Left hindlimb (tissue), 1 donor: Measurements from ENCODE around the gene DDX39B.
"Not testable (repeated sequence)": the region's sequence is repeated elsewhere in the genome, so short reads cannot be mapped to it uniquely, and the experiment has no call there.

Source experiments
- DNase-seq: peaks from one replicate; pipeline ENCODE4 v3.0.0-alpha.2; 2018

Gene DDX39B

GRCh38 chr6:31525932-31526591, 15.7 kb downstream of the DDX39B start:
- no peak for DNase-seq

- no peak for DNase-seq
Observed at GRCh38 chr6:31525553-31525931, 16.3 kb downstream of the DDX39B start.

- DNase-seq, result no peak
Observed at GRCh38 chr6:31521835-31522234, 20.0 kb downstream of the DDX39B start.

DNA sequence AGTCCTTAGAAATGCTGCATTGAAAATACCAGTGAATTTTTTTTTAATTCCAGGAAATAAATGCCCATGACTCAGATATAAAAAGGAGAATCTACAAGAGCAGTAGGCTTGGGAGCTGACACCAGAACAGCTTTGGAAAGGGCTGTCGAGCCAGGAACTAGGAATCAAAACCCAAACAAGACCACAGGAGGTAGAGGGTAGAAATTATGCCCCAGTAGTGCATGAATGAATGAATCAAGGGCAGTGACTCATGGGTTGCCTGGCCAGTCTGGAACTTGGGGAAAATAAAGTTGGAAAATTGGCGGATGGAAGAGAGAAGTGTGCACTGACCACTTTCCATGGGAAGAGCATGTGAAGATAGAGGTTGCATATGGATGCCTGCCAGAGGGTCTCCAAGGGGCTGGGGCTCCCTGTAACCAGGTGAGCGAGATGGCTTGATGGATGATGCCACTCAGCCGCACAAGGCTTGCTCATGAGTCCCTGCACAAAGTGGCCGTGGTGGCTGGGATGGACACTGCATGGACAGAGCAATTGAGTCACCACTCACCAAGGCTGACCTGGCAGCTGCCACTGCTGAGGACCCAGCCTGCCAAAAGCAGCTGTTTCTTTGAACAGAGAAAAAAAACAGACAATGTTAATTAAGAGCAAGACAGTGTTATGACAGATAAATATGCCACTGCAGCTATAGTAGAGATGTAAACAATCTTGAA, 28.2 kb downstream of the DDX39B start:
- DNase-seq, result no peak

GRCh38 chr6:31510007-31510406, 31.8 kb downstream of the DDX39B start:
- DNase-seq, result no peak

DNA sequence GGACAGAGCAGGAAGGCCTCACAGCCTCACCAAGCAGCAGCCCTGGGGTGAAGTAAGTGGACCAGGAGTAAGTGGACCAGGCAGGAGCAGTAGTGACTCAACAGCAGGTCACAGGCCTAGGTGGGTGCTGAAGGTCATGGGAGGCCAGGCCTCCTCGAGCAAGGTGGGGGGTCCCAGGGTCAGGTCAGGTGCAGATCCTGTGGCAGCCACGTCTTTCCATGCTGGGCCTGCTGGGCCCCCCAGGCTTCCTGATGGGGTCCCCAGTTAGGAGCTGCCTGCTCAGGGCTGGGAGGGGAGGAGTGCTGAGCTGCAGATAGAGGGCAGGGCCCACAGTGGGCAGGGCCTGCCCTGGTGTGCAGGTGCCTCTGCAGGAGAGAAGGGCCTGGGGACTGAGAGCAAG, 32.8 kb downstream of the DDX39B start:
- not testable (repeated sequence) for DNase-seq

DNA sequence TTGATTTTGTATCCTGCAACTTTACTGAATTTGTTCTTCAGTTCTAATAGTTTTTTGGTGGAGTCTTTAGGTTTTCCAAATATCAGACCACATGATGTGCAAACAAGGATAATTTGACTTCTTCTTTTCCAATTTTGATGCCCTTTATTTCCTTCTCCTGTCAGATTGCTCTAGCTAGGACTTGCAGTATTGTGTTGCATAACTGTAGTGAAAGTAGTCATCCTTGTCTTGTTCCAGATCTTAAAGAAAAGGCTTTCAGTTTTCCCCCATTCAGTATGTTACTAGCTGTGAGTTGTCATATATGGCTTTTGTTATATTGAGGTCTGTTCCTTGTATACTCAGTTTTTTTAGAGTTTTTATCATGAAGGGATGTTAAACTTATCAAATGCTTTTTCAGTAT, 39.2 kb downstream of the DDX39B start:
- no peak for DNase-seq

DNA sequence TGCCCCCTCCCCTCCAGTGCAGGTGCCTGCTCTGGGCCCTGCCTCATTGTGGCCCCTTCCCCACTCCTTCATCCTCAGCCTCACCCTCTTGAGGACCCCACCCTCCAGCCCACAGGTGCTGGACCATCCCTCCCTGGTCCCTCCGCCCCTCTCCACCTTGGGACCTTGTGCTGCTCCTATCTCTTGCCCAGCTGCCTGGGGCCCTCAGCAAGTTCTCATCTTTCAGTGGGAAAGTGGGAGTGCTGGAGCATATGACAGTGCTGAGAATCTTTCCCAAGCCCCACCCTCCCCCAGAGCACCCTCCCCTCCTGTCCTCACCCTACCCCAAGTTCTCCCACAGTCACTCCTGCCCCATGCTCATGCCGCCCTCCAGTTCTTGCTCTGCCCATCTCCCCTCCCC, 42.2 kb downstream of the DDX39B start:
- not testable (repeated sequence) for DNase-seq

DNA sequence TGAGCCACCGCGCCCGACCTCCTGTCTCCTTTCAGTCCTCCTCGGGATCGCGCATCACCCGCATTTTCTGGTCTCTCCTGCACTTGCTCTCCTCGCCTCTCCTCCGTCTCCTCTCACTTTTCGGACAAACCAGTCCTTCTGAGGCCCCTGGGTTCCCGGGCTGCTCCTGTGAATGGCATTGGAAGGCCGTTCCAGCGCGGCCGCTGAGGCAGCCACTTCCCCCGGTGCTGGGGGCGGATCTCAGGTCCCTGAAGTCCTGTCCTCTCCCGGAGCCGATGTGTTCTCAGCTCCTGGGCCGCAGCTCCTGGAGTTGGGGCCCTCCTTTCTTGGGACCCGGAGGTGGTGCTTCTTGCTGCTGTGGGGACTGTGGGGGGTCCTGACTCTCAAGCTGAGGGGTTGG, 43.1 kb downstream of the DDX39B start:
- no peak for DNase-seq

DNA sequence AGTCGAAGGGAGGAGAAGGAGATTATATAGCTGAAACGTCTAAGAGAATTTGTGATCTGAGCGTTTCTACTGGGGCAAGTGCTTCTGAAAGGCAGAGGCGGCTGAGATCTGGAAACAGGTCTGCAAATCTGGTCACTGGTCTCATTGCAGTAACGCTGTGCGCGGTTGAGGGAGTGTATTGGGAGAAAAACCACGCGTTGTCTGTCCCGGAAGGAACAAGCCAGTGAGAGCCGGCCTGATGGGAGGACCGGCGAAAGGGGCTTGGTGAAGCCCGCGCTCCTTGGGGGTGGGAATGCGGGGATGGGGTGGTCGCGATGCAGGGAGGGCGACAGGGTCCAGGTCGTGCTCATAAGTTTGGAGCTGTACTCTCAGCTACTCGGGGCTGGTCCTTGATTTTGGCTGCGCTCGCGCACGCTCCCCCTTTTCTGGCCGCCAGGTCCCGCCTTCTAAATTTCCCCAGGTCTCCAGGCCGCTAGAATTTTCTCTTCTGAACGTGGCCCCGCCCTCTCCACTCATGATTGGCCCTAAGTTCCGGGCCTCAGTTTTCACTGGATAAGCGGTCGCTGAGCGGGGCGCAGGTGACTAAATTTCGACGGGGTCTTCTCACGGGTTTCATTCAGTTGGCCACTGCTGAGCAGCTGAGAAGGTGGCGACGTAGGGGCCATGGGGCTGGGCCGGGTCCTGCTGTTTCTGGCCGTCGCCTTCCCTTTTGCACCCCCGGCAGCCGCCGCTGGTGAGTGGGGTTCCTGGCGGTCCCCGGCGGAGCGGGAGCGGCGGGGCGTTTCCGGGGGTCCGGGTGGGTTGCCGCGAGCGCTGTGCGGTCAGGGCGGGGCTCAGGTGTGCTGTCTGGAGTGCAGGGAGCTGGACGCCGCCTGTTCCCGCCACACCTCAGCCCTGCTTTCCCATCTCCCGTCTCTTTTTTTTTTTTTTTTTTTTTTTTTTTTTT, 44.0 kb downstream of the DDX39B start, which contains the start of gene MICB:
Gene MICB (plus strand): TSS at position 615 of the 946 bp plus-strand sequence. CDS start 49 bp downstream, at position 664.
- DNase-seq, result peak; percentile 55

GRCh38 chr6:31496826-31497225, 45.0 kb downstream of the DDX39B start:
- not testable (repeated sequence) for DNase-seq

- no peak for DNase-seq
Observed at GRCh38 chr6:31495580-31495979, 46.2 kb downstream of the DDX39B start.

DNA sequence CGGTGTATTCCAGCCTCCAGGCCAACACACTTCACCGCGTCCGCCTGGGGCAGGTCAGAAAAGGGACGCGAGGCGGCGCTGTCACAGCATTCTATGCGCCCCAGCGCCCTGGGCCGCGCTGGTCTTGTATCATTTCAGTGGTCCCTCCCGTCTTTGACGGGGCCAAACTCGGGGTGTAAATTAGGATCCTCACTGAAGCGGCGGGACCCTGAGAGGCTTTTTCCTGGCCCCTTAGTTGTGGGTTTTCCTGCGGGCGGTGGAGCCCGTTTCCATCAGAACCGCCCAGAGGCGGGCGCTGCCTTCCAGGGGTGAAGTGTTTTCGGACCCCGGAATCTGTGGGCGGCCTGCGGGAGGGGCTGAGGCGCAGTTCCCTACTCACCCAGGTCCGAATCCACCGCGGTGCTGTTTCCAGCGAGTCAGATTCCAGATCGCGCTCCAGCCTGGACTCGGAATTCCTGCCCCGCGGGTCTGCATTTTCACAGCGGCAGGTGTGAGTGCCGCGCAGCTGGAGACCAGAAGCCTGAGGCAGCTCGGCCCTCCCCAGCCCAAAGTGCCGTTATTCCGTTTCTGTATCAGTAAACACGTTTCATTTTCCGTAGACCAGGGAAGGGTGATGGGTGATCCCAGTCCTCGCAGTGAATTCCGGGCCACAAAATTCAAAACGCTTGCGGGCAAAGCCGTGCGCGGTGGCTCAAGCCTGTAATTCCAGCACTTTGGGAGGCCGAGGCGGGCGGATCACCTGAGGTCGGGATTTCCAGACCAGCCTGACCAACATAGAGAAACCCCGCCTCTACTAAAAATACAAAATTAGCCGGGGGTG, 47.7 kb downstream of the DDX39B start:
- peak; percentile 59 for DNase-seq

DNA sequence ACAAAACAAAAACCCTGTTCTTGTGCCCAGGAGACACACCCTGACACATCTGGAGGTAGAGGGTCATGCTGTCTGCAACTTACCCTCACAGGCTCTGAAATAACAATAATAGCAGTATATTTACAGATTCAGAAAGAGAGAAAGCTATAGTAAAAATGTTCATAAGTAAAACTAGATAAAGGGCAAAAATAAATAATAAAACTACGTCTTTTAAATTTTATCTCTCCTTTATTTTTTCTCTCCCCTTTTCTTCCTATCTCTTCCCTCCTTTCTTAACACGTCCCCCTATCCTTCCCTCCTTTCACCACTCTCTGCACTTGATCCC, 48.3 kb downstream of the DDX39B start:
- DNase-seq, result not testable (repeated sequence)

- no peak for DNase-seq
Observed at GRCh38 chr6:31490115-31490873, 51.5 kb downstream of the DDX39B start.

GRCh38 chr6:31489086-31489485, 52.7 kb downstream of the DDX39B start:
- no peak for DNase-seq

GRCh38 chr6:31487674-31488073, 54.1 kb downstream of the DDX39B start:
- not testable (repeated sequence) for DNase-seq

DNA sequence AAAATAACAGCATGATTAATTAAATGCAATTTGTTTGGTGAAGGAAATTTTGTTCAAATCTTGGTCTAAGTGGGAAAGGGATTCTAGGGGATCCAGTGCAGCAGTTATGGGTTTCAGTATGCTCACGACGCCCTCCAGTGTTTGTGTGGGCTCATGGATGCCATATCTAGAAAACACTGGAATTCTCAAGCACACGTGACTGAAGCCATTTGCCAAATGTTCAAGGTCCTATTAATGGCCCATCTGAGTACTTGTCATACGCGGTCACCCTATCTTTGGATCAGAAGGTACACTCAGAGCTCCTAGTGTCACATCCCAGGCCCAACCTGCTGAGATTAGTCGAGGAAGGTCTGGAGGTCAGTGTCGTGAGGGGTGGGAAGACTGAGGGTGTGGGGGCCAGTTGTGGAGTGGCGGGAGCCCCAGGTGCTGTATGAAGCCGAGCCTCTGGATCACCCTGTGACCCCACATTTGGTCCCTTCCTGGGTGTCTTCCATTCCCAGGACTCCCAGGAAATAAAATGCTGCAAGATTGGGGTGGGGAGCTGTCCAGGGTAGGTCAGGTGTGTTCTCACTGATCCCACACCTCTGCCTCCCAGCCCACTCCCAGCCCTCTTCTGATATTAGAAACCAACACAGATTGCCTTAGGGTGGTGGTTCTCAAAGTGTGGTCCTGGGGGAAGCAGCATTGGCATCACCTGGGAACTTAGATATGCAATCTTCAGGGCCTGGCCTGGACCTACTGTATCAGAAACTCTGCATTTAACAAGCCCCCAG, 55.6 kb downstream of the DDX39B start:
- DNase-seq, result not testable (repeated sequence)

- no peak for DNase-seq
Observed at GRCh38 chr6:31485055-31485454, 56.7 kb downstream of the DDX39B start.

- DNase-seq, result no peak
Observed at GRCh38 chr6:31483392-31483791, 58.4 kb downstream of the DDX39B start.

- DNase-seq, result no peak
Observed at GRCh38 chr6:31480574-31480973, 61.2 kb downstream of the DDX39B start.
